NCI-H1092 treated with DMSO at 0.1 percent for 48 hours (cell line): ENCODE measurements around the gene AKAP10.
"Not testable (repeated sequence)": the region's sequence is repeated elsewhere in the genome, so short reads cannot be mapped to it uniquely, and the experiment has no call there.

Experiments used
- DNase-seq: peaks from one replicate; lab custom pipeline; 2025; lab: John Stamatoyannopoulos, UW

Gene AKAP10

DNA sequence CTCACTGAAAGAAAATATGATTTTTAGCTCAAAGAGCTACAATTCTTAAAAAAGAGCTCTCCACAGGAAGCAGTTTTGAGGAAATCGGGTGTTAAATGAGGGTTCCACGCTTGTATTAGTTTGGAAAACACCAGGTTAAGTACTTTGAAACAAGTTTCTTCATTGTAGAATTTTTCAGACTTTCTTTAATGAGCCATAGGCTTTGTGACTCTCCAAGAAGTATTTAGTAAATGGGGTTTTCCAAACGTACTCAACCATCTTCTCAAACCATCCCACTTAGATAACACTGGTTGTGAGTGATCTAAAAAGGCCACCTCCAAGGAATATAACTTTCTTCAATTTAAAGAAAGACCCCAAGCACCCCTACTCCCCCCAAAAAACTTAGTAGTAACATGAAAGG lies 112.6 kb downstream of the AKAP10 start:
- no peak for DNase-seq

- DNase-seq, result not testable (repeated sequence)
Observed at GRCh38 chr17:19860647-19861177, 116.9 kb downstream of the AKAP10 start.

DNA sequence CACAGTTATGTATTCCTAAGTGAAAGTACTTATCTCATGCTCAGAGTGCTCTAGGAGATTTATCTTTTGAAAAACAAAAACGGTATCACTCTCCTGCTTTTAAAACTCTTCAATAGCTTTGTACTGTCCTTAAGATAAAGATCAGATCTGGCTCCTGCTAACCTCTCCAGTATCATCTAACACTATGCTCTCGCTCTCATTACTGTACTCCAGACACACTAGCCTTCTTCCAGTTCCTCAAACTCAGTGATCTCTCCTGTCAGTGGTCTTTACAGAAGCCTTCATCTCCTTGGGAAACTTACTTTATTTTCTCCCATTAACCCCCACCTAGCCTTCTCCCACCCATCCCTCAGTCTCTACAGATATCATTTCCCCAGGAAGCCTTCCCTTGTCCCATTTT lies 120.0 kb downstream of the AKAP10 start:
- DNase-seq, result no peak
